ENCODE measurements around the gene ACTG1. TPM values are rescaled to one million over a fixed set of nuclear protein-coding genes. Genes with fewer than 3 reads are reported as not detected.

Gene ACTG1
- total RNA-seq, 1 experiment from 2014 or later, result 4,160 TPM

- H2BK120ac ChIP-seq (ENCODE audit: low read depth, low read length, poor library complexity, severe bottlenecking), result no peak overlapping the region
- no peaks in the 10 kb centered on the region for H3K9me3 ChIP-seq (ENCODE audit: control insufficient read depth, low read depth, low read length)
- H2AK5ac ChIP-seq (ENCODE audit: insufficient read length, low read length), result no peak overlapping the region
- no peaks in the 10 kb centered on the region for H3K79me2 ChIP-seq (ENCODE audit: insufficient read depth, low read length)
- Mint-ChIP-seq H3K4me3 (no peak overlapping the region), H3K4me1 (0 out of 4 replicates have a peak, but pooled peaks cover 5 to 7% of the 10 kb centered on the region in 2 experiments), H3K36me3 (ENCODE audit: insufficient read depth in 1 of 3, low read depth in 3 of 3) (peaks cover 5 to 19% (median 12%) of the 10 kb centered on the region in 3 experiments; a peak in 6 of 7 replicates), H3K9me3 (no peaks in the 10 kb centered on the region; a peak in 1 of 5 replicates), H3K27ac (no peak overlapping the region), H3K27me3 (ENCODE audit: low read depth) (peaks cover 20% of the 10 kb centered on the region)
- no peak for DNase-seq
- H3K79me1 ChIP-seq (ENCODE audit: insufficient read depth, low read depth, low read length, poor library complexity, severe bottlenecking), result no peaks in the 10 kb centered on the region
- no peak overlapping the region for H2BK20ac ChIP-seq (ENCODE audit: low read depth, low read length, poor library complexity, severe bottlenecking)
- H3K9ac ChIP-seq (ENCODE audit: extremely low read depth, insufficient read length, low read length), result no peak overlapping the region
- no peak overlapping the region for H3K14ac ChIP-seq (ENCODE audit: insufficient read depth, low read length)
- no peaks in the 10 kb centered on the region for H3K4me1 ChIP-seq (ENCODE audit: insufficient read depth, low read length)
- H3K4ac ChIP-seq (ENCODE audit: low read depth, low read length), result no peak overlapping the region
- no peak overlapping the region for H4K91ac ChIP-seq (ENCODE audit: insufficient read length, low read depth, low read length)
- no peak overlapping the region for H3K56ac ChIP-seq (ENCODE audit: insufficient read length, low read depth, low read length)
- TF ChIP-seq CTCF (conservative IDR thresholded peaks at IDR 0.05), result no peak
- no peak overlapping the region for H2AFZ ChIP-seq (ENCODE audit: low read length)
- no peak overlapping the region for H3K4me2 ChIP-seq (ENCODE audit: insufficient read depth, insufficient read length, low read length)
- no peak overlapping the region for H4K8ac ChIP-seq (replicated peaks; ENCODE audit: insufficient read length, low read depth, low read length)
- peaks cover 4% of the 10 kb centered on the region for H4K20me1 ChIP-seq (ENCODE audit: control insufficient read depth, insufficient read depth, insufficient read length)
- H3K27me3 ChIP-seq (ENCODE audit: insufficient read depth, low read length), result peaks cover 7% of the 10 kb centered on the region; the same call in 1 of the 2 replicates
- no peak overlapping the region for H3K18ac ChIP-seq (ENCODE audit: insufficient read length, low read depth, low read length)
- no peak overlapping the region for H3K27ac ChIP-seq (ENCODE audit: insufficient read length, low read depth, low read length)
- no peak overlapping the region for H4K5ac ChIP-seq (ENCODE audit: insufficient read length, low read depth, low read length)
- H3T11ph ChIP-seq (ENCODE audit: low read length), result no peak overlapping the region
- no peak overlapping the region for H3K23ac ChIP-seq (ENCODE audit: insufficient read length, low read depth, low read length)
- peaks cover 5% of the 10 kb centered on the region for H3K23me2 ChIP-seq (ENCODE audit: insufficient read length, low read depth, low read length, poor library complexity, severe bottlenecking)
- no peak overlapping the region for H2BK15ac ChIP-seq (ENCODE audit: low read depth, low read length)
- WGBS (ENCODE audit: extremely low coverage, insufficient read length, low lambda C conversion rate), result no CpG with 5 or more reads among the region's 10 CpGs
- no peak overlapping the region for H2BK5ac ChIP-seq (ENCODE audit: insufficient read length, low read length)
- no peak overlapping the region for H2BK12ac ChIP-seq (ENCODE audit: insufficient read length, low read depth, low read length)
These were observed 26.9 kb upstream of the ACTG1 start for GRCh38 chr17:81539571-81539900.

Data from H9 (cell line).